Measurements from ENCODE around the gene SHC3. TPM values are rescaled to one million over a fixed set of nuclear protein-coding genes. Genes with fewer than 3 reads are reported as not detected.

SHC3 gene
- total RNA-seq, 3 donors from 2014 or later (not counting 1 experiment from before 2014, with no cell fraction given): 0.02 to 0.09 (median 0.08) TPM

GRCh38 chr9:89006267-89006666 is 172.4 kb downstream of the SHC3 start:
- Histone ChIP-seq H3K36me3 (ENCODE audit: control insufficient read depth, insufficient read depth, low read length) (no peaks in the 10 kb centered on the region), H3K9me3 (ENCODE audit: control insufficient read depth, insufficient read depth, low read length) (no peaks in the 10 kb centered on the region), H3K27ac (ENCODE audit: low read length) (no peak overlapping the region), H3K4me1 (ENCODE audit: control insufficient read depth, insufficient read depth, low read length) (no peaks in the 10 kb centered on the region), H3K27me3 (ENCODE audit: control insufficient read depth, insufficient read depth, low read length) (no peaks in the 10 kb centered on the region), H3K4me3 (ENCODE audit: low read length) (no peak overlapping the region)
- DNase-seq (no peak), ATAC-seq (no peak)
- no peak for TF ChIP-seq CTCF (IDR thresholded peaks at IDR 0.05)
- Mint-ChIP-seq H3K4me1 (peaks cover 0 to 6% of the 10 kb centered on the region in 2 donors), H3K4me3 (no peak overlapping the region), H3K9me3 (no peaks in the 10 kb centered on the region), H3K27me3 (ENCODE audit: low read depth in 2 of 2) (peaks cover 16 to 56% of the 10 kb centered on the region in 2 donors), H3K36me3 (no peaks in the 10 kb centered on the region), H3K27ac (no peak overlapping the region)
- intact Hi-C loops (cut with micrococcal nuclease): no loop called here
- 23% methylated on average over 1 of the region's 2 CpGs for WGBS (ENCODE audit: insufficient coverage)

GRCh38 chr9:89005323-89005722 is 173.3 kb downstream of the SHC3 start:
- DNase-seq: no peak

GRCh38 chr9:89002987-89003386 is 175.6 kb downstream of the SHC3 start:
- no peak overlapping the region for H3K4me3 ChIP-seq (ENCODE audit: low read length)
- DNase-seq: no peak
- H3K9me3 ChIP-seq (ENCODE audit: control insufficient read depth, insufficient read depth, low read length): no peaks in the 10 kb centered on the region
- ATAC-seq: no peak
- TF ChIP-seq CTCF (IDR thresholded peaks at IDR 0.05): no peak
- H3K4me3 Mint-ChIP-seq: no peak overlapping the region
- peaks cover 16 to 56% of the 10 kb centered on the region in 2 donors for H3K27me3 Mint-ChIP-seq (ENCODE audit: low read depth in 2 of 2)
- 80% methylated on average over 6 of the region's 6 CpGs for WGBS (ENCODE audit: insufficient coverage)
- H3K4me1 Mint-ChIP-seq: peaks cover 5 to 6% of the 10 kb centered on the region in 2 donors
- no peaks in the 10 kb centered on the region for H3K36me3 Mint-ChIP-seq
- H3K9me3 Mint-ChIP-seq: no peaks in the 10 kb centered on the region
- peaks cover 6% of the 10 kb centered on the region for H3K4me1 ChIP-seq (ENCODE audit: control insufficient read depth, insufficient read depth, low read length)
- no peak overlapping the region for H3K27ac ChIP-seq (ENCODE audit: low read length)
- H3K27me3 ChIP-seq (ENCODE audit: control insufficient read depth, insufficient read depth, low read length): no peaks in the 10 kb centered on the region
- intact Hi-C loops (cut with micrococcal nuclease): no loop called here
- H3K36me3 ChIP-seq (ENCODE audit: control insufficient read depth, insufficient read depth, low read length): no peaks in the 10 kb centered on the region
- no peak overlapping the region for H3K27ac Mint-ChIP-seq

More at GRCh38 chr9:89005323-89005722, 173.3 kb downstream of the SHC3 start:
- 86% methylated on average over 9 of the region's 9 CpGs for WGBS (ENCODE audit: insufficient coverage)
- Mint-ChIP-seq H3K4me3 (no peak overlapping the region), H3K4me1 (peaks cover 5 to 6% of the 10 kb centered on the region in 2 donors), H3K27ac (no peak overlapping the region), H3K36me3 (no peaks in the 10 kb centered on the region), H3K27me3 (ENCODE audit: low read depth in 2 of 2) (peaks cover 16 to 61% of the 10 kb centered on the region in 2 donors), H3K9me3 (no peaks in the 10 kb centered on the region)
- H3K4me1 ChIP-seq (ENCODE audit: control insufficient read depth, insufficient read depth, low read length): peaks cover 6% of the 10 kb centered on the region
- intact Hi-C loops (cut with micrococcal nuclease): no loop called here
- ATAC-seq: no peak
- no peaks in the 10 kb centered on the region for H3K27me3 ChIP-seq (ENCODE audit: control insufficient read depth, insufficient read depth, low read length)
- no peak overlapping the region for H3K4me3 ChIP-seq (ENCODE audit: low read length)
- no peaks in the 10 kb centered on the region for H3K36me3 ChIP-seq (ENCODE audit: control insufficient read depth, insufficient read depth, low read length)
- no peak overlapping the region for H3K27ac ChIP-seq (ENCODE audit: low read length)
- no peaks in the 10 kb centered on the region for H3K9me3 ChIP-seq (ENCODE audit: control insufficient read depth, insufficient read depth, low read length)
- TF ChIP-seq CTCF (IDR thresholded peaks at IDR 0.05): no peak

- intact Hi-C loops (cut with micrococcal nuclease): loop anchor here (2.0 kb wide), 1 partner anchor 407 kb away; no protein-coding TSS in a partner anchor
- TF ChIP-seq CTCF (IDR thresholded peaks at IDR 0.05): no peak
- H3K27ac ChIP-seq (ENCODE audit: low read length): no peak overlapping the region
- ATAC-seq (no peak), DNase-seq (no peak)
- Mint-ChIP-seq H3K4me1 (peaks cover 5 to 6% of the 10 kb centered on the region in 2 donors), H3K4me3 (no peak overlapping the region), H3K9me3 (no peaks in the 10 kb centered on the region), H3K27me3 (ENCODE audit: low read depth in 2 of 2) (peaks cover 13 to 47% of the 10 kb centered on the region in 2 donors), H3K27ac (no peak overlapping the region), H3K36me3 (no peaks in the 10 kb centered on the region)
- no peaks in the 10 kb centered on the region for H3K9me3 ChIP-seq (ENCODE audit: control insufficient read depth, insufficient read depth, low read length)
- H3K4me1 ChIP-seq (ENCODE audit: control insufficient read depth, insufficient read depth, low read length): peaks cover 6% of the 10 kb centered on the region
- H3K4me3 ChIP-seq (ENCODE audit: low read length): no peak overlapping the region
- no peaks in the 10 kb centered on the region for H3K27me3 ChIP-seq (ENCODE audit: control insufficient read depth, insufficient read depth, low read length)
- WGBS (ENCODE audit: insufficient coverage): 83% methylated on average over 27 of the region's 27 CpGs
- no peaks in the 10 kb centered on the region for H3K36me3 ChIP-seq (ENCODE audit: control insufficient read depth, insufficient read depth, low read length)
Measured at GRCh38 chr9:89001917-89002540, 176.6 kb downstream of the SHC3 start.

All from natural killer cell (primary cell).